Femur (tissue), 1 donor: ENCODE results near the gene ZNF532.
A peak's percentile ranks its signal among the peaks of the same experiment; 100 is the strongest.
"Not testable (repeated sequence)": the region's sequence is repeated elsewhere in the genome, so short reads cannot be mapped to it uniquely, and the experiment has no call there.

ENCODE experiments used
- DNase-seq: peaks from one replicate; pipeline ENCODE4 v3.0.0-alpha.2; 2017

ZNF532 gene

GRCh38 chr18:58851856-58852255 is 12.8 kb upstream of the ZNF532 start:
- DNase-seq, result no peak

DNA sequence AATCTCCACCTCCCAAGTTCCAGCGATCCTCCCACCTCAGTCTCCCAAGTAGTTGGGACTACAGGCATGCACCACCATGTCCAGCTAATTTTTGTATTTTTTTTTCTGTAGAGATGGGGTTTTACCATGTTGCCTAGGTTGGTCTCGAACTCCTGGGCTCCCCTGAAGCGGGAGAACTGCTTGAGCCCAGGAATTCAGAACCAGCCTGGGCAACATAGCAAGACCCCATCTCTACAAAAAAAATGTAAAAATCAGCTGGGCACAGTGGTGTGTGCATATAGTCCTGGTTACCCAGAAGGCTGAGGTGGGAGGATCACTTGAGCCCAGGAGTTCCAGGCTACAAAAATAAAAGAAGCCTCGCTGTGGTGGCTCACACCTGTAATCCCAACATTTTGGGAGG is 12.0 kb upstream of the ZNF532 start:
- no peak for DNase-seq

- no peak for DNase-seq
These were observed 11.1 kb upstream of the ZNF532 start for GRCh38 chr18:58853561-58853960.

DNA sequence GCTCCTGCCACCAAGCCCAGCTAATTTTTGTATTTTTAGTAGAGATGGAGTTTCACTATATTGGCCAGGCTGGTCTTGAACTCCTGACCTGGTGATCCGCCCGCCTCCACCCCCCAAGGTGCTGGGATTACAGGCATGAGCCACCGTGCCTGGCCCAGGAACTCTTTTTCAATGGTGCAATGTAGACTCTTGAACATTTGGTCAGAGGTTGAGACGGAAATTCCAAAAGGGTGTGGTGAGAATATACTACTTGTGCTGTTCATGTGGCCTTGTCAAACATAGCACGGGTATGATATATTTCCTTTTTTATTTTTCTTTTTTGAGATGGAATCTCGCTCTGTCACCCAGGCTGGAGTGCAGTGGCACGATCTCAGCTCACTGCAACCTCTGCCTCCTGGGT is 9.2 kb upstream of the ZNF532 start:
- DNase-seq, result not testable (repeated sequence)

- no peak for DNase-seq
These were observed 7.8 kb upstream of the ZNF532 start for GRCh38 chr18:58856881-58857280.

DNA sequence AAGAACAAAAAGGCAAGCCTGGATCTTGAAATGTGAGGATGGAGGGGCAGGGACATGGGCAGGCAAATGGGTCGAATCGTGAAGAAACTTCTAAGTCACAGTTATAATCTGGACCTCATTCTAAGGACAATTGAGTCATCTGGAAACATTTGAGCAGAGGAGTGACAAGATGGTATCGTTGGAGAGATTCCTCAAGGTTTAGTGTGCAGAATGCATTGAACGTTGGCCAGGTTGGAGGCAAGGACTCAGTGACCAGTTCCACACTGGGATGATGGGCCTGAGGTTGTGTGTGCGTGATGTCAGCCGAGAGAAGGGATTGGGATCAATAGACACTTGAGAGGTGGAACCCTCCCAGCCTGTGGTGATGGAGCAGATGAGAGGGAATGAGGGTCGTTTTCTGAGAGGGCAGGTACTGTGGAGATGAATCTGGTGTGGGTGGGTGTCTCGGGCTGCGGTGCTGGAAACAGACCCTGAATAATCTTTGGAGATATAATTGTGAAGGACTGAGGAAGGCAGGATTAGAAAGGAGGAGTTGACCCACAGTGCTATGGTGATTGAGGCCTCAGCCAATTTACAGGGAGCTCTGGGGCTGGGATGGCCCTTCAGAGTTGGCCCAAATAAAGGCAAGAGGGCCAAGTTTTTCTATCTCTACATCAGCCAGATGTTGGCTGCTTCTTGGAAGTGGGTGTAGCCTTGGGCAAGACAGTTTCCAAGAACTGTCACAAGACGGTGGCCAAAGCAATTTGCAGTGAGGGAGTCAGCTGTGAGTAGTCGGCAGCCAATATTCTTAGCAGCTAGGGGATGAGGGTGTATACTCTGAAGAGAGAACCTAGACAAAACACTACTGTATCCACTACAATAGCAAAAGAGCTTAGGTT is 5.8 kb upstream of the ZNF532 start:
- DNase-seq, result peak; percentile 74

GRCh38 chr18:58859907-58860306 is 4.8 kb upstream of the ZNF532 start:
- no peak for DNase-seq

DNA sequence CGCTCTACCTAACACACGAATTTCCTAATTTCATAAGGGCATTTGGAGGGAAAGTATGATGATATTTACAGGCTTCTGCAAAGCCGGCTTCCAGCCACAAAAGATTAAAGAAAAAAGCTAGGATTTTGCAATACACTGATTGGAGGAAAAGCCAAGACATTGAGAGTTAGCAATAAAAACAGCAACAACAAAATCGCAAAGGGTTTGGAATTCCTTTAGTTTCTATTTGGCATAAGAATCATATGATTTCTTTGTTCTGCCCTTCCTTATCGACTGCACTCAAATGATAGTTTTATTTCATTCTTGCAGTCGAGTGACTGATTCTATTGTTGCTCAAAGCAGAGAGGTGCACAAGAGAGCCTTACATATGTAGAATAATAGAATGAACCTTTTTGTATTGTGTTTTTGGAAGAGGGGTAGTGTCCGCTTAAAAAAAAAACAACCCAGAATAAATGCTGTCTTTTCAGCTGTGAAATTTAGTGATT is 3.9 kb upstream of the ZNF532 start:
- DNase-seq, result no peak

DNA sequence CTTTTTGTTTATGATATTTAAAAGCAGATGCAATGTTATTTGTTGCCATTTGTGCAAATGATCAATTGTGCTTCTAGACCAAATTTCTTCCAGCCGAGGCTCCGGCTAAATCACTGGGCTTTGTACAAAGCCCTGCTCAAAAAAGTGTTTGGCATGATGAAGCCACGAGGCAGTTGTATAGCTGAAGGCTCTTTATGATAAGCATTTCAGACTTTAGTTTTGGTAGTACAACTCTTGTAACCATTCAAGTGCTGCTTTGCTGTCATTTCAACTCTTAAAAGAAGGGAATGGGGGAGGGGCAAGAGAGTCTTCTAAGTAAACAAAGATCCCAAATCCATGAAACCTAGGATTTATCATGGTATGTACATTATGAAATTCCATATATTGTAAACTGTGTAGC is 3.3 kb upstream of the ZNF532 start:
- no peak for DNase-seq

DNA sequence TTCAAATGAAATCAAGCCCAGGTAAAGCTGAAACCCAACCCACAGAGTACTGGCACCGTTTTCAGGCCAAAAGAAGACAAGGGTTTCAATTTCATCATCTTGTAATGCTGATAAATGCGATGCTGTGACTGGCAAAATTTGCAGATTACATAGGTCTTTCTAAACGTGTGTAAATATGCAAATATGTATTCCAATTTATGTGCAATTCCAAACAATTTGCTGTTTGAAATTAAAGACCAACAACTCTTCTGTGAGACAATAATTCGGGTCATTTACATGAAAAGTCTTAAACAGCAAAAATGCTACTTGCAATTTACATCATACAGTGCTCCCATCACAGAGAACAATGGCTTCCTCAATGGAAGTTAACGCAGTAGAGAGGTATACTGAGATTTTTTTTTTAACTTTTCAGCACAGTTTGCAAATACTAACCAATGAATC is 2.8 kb upstream of the ZNF532 start:
- no peak for DNase-seq

GRCh38 chr18:58862356-58862755 is 2.3 kb upstream of the ZNF532 start:
- no peak for DNase-seq

- DNase-seq, result peak; percentile 58
These were observed 1.7 kb upstream of the ZNF532 start for GRCh38 chr18:58862851-58863538.

- DNase-seq, result peak; percentile 49
These were observed 1.0 kb upstream of the ZNF532 start for GRCh38 chr18:58863539-58864145.

DNA sequence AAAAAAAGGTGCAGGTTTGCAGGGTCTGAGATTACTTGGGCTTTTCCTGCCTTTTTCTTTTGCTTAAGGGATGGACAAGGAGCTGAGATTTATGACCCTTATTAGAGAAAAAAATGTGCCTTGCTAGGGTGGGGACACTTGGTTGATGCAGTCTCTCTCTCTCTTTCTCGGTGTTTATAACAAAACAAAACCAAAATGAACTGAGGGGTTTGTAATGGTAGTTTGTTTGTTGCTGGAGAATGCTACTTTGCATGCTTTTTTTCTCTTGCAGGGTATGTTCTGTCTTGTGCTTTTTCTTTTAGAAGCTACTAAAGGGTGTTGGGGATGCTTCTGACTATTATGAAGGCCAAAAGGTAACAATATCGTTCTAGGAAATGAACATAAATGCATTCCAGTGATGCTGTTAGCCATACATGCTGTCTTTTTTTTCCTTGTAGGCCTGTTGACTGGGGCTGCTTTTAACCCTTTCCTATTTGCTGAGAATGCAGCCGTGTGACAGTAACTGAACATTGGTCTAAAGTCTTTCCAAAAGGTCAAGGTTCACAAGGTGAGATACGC is 435 bp downstream of the ZNF532 start:
- DNase-seq, result no peak

DNA sequence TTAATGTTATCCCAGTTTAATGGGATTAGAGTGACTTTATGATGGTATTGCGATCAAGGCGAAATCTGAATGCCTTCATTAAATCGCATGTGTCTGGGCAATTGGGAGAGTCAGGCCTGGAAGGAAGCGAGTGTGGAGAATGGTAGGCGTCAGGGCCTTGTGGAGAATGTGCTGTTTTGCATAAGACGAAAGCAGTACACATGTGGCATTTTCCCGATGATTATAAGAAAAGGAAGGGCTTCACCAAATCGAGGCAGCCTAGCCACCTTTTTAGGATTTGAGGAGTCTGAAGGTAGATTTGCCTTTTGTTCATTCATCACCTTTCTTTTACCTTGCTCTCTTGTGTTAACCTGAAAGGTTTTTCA is 1.0 kb downstream of the ZNF532 start:
- DNase-seq, result no peak

DNA sequence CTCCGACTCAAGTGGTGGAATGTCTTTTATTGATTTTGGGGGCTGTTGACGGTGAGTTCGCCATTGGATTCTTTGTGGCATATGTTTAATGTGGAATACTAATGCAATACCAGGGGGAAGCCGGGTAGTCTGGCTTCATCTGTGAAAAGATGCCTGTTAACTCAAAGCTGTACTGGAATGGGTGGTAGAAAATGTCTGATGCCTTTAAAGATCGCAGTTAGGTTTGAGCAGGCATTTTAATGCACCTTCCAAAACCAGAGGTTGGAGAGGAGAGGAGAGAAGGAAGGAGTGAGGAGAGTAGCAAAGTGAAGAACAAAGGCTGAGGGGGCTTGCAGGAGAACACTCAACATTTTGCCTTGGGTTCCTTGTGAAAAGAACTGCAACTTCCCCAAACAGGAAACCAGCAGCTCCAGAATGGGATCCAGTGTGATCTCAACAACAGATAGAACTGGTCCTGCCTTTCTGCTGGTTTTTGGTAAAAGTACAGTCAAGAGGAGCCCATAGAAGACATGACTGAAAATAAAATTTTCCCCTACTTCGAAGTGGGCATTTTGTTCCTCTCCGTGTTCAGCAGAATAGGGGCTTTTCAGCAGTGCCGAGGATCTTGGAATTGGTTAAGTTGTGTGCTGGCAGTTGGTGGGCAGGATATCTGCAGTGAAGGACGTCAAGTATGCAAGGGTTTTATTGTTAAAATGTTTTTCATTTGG is 1.5 kb downstream of the ZNF532 start:
- DNase-seq, result no peak

DNA sequence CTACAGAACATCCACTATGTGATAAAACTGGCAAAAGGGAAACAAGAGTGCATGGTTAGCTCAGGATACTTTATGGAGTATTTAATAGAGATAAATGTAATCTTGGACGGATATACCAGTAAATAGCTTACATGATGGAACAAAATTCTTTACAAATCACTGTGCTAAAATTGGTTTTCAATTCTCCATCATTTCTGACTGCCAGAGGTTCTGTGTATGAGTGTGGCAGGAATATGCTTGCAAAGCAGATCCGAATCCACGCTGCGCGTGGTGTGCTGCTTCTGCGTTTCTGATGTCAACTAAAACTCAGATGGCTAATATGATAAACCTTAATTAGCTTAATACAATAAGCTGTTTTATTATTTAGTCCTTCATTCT is 2.1 kb downstream of the ZNF532 start:
- DNase-seq, result no peak

DNA sequence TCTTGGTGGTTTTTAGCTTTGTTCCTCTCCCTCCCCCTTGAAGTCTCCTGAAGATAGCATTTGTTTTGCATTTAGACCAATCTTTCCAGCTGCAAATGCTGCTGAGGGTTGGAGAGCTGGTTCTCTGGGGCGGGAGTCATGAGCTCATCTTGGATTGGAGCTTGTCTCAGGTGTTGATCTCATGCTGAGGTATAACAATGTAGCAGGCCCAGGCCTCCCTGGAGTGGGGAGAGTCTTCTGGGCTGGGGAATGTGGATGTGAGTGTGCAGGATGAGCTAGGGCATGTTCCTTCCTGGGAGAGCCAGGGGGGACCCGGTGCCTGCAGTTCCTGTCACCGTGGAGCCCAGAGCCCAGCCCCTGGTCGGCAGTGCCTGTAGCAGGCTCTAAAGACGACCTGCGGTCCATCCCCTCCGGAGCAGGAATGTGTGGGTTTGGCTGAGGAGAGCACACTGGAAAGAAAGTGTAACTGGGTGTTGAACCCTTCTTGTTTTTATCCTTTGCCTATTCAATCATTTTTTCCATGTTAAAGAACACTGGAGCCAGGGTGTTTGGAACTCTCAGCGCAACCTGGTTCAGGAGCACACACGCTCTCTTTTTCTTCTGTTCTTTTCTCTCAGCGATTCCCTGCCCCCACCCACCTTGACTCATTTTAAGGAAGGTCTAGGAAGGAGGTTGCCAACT is 2.7 kb downstream of the ZNF532 start:
- DNase-seq, result peak; percentile 55

DNA sequence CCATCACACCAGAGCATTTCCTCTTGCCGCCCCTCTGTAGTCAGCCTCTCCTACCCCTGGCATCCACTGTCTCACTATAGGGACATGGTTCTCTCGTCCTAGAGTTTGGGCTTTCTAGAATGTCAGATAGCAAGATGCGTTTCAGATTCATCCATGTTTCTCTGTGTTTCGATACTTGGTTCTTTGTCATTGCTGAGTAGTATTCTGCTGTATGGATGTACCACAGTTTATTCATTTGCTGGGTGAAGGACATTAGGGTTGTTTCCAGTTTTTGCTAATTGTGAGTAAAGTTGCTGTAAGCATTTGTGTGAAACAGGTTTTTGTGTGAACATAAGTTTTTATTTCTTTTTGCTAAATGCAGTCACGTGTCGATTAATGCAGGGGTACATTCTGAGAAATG is 3.8 kb downstream of the ZNF532 start:
- DNase-seq, result no peak

- no peak for DNase-seq
These were observed 5.5 kb downstream of the ZNF532 start for GRCh38 chr18:58870130-58870529.

- no peak for DNase-seq
These were observed 5.9 kb downstream of the ZNF532 start for GRCh38 chr18:58870621-58871020.
